Measurements from ENCODE around the gene ACTL9.
"Not testable (repeated sequence)": the region's sequence is repeated elsewhere in the genome, so short reads cannot be mapped to it uniquely, and the experiment has no call there.

ACTL9 gene

DNA sequence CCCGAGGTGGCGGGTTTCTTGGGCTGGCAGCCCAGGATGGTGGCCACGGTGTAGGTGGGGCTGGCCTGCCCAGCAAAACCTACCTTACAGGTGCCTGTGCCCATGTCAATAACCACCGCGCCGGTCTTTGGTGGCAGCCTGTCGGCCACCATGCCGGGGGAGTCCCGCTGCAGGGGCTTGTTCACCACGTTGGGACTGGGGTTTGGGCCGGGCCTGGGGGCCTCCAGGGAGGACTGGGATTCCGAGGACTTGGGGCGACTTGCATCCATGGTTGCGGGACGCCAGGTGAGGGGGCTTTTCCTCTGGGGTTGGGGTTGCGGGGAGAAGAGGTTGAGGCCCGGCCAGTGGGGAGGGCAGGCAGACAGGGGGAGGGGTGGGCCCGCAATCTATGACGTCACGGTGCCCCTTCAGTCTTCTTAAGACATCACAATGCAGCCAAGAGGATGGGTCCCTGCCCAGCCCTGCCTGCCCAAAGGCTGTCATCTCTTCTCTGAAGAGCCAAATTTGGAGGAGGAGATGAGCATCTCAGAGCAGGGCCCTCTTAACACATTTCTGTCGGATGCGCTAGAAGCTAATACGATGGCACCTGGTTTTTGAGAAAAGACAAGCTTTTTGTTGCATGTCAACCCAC lies at the start of gene ACTL9:
Gene ACTL9 (minus strand): TSS at position 363 of the 631 bp plus-strand sequence. CDS start 94 bp downstream, at position 269.
- DNase-seq (ENCODE audit: low read depth) = no peak

DNA sequence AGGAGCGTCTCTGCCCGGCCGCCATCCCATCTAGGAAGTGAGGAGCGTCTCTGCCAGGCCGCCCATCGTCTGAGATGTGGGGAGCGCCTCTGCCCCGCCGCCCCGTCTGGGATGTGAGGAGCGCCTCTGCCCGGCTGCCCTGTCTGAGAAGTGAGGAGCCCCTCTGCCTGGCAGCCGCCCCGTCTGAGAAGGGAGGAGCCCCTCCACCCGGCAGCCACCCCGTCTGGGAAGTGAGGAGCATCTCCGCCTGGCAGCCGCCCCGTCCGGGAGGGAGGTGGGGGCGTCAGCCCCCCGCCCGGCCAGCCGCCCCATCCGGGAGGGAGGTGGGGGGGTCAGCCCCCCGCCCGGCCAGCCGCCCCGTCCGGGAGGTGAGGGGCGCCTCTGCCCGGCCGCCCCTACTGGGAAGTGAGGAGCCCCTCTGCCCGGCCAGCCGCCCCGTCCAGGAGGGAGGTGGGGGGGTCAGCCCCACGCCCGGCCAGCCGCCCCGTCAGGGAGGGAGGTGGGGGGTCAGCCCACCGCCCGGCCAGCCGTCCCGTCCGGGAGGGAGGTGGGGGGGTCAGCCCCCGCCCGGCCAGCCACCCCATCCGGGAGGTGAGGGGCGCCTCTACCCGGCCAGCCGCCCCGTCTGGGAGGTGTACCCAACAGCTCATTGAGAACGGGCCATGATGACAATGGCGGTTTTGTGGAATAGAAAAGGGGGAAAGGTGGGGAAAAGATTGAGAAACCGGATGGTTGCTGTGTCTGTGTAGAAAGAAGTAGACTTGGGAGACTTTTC lies 40.9 kb upstream of the ACTL9 start:
- not testable (repeated sequence) for DNase-seq (ENCODE audit: low read depth)

GRCh38 chr19:8738377-8738776 lies 39.8 kb upstream of the ACTL9 start:
- DNase-seq (ENCODE audit: low read depth) = no peak

GRCh38 chr19:8731428-8732169 lies 33.0 kb upstream of the ACTL9 start:
- DNase-seq (ENCODE audit: low read depth) = no peak

- no peak for DNase-seq (ENCODE audit: low read depth)
Measured at GRCh38 chr19:8724276-8724675, 25.7 kb upstream of the ACTL9 start.

GRCh38 chr19:8722032-8722431 lies 23.4 kb upstream of the ACTL9 start:
- DNase-seq (ENCODE audit: low read depth) = no peak

GRCh38 chr19:8721334-8721733 lies 22.7 kb upstream of the ACTL9 start, which contains the start of gene OR2Z1:
OR2Z1 (plus strand) TSS chr19:8721634; CDS start chr19:8731029, 9,395 bp downstream.
- no peak for DNase-seq (ENCODE audit: low read depth)

DNA sequence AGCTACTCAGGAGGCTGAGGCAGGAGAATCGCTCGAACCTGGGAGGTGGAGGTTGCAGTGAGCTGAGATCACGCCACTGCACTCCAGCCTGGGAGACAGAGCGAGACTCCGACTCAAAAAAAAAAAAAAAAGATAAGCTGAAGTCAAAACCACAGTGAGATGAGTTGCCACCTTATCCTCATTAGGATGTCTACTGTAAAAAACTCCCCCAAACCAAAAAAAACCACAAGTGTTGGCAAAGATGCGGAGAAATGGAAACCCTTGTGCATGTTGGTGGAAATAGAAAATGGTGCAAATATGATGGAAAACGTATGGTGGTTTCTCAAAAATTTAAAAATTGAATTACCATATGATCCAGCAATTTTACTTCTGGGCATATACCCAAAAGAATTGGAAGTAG lies 11.7 kb upstream of the ACTL9 start:
- not testable (repeated sequence) for DNase-seq (ENCODE audit: low read depth)

- DNase-seq (ENCODE audit: low read depth) = no peak
Measured at GRCh38 chr19:8705742-8706141, 7.1 kb upstream of the ACTL9 start.

DNA sequence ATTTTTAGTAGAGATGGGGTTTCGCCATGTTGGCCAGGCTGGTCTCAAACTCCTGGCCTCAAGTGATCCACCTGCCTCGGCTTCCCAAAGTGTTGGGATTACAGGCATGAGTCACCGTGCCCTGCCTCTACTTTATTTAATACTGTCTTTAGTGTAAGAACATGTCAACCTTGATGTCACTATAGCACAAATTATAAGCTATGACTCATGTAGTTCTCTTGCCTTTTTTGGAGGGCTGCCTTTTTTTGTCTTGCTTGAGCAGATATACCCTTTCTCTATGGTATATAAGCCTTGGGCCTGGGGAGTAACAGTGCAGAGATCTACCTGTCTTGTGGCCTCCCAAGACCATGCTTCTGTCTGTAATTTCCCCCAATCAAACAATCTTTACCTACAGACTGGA lies 6.7 kb upstream of the ACTL9 start:
- DNase-seq (ENCODE audit: low read depth) = not testable (repeated sequence)

DNA sequence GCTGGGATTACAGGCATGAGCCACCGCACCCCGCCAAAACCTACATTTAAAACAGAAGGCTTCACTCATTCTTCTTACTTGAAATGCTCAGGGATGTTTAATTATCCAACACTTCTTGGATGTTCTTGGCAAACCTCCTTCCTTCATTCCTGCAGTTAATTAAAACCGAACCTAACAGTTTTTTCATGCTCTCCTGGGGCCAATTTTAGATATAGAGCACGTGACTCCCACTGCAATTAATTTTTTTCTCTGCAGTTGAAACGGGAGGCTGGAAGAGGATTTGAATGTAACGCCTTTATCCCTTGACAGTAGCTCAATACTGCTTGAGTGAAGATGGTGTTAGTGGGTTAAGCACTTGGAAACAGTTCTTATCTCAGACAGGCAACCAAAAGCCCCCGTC lies 4.6 kb upstream of the ACTL9 start:
- DNase-seq (ENCODE audit: low read depth) = no peak

- DNase-seq (ENCODE audit: low read depth) = no peak
Measured at GRCh38 chr19:8702350-8702749, 3.8 kb upstream of the ACTL9 start.

DNA sequence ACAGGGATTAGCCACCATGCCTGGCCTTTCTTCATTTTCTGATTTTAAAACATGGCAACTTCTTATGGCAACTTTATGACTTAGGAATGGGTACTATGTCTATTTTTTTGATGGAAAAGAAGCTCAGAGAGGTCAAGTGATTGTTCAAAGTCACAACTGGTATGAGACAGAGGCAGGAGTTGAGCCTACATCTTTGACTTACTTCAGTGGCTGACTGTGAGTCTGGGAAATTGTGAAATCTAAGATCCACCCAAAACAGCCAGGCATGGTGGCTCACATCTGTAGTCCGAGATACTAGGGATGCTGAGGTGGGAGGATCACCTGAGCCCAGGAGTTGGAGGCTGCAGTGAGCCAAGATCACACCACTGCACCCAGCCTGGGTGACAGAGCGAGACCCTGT lies 2.4 kb upstream of the ACTL9 start:
- no peak for DNase-seq (ENCODE audit: low read depth)

DNA sequence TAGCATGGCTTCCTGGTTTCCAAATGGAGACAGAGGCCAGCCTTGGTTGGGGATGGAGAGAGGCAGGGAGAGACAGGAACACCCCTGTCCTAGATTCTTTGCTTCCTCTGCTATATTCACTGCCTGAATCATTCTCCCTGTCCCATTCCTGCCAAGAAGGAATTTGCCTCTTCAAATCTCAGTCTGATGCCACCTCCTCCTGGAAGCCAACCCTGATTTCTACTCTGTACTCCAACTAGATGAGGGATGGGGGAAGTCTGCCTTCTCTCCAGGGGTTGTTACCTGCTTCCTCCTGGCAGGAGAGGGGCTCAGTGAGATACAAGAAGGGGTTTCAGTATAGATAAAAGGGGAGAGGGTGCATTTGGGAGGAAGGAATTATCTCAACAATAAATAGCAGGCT lies 1.3 kb upstream of the ACTL9 start:
- no peak for DNase-seq (ENCODE audit: low read depth)

- DNase-seq (ENCODE audit: low read depth) = no peak
Measured at GRCh38 chr19:8697671-8698432, 743 bp downstream of the ACTL9 start.

GRCh38 chr19:8696993-8697392 lies 1.6 kb downstream of the ACTL9 start:
- DNase-seq (ENCODE audit: low read depth) = no peak

DNA sequence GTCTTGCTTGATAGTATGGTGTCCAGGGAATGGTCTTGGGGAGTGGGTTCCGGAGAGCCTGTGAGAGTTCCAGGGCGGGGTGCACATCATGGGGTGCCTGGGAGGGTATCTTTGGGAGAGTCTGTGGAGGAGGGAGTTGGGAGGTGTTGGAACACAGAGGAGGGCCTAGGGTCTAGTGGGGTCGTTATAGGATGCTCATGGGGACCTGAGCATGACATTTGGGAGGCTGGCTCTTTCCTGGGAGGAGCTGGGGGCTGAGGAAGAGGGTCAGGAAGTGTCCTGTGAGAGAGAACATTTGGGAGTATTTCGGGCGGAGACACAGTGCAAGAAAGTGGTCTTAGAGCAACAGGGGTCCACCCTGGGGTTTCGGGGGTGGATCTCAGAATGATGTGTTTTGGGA lies 2.7 kb downstream of the ACTL9 start:
- DNase-seq (ENCODE audit: low read depth) = no peak

DNA sequence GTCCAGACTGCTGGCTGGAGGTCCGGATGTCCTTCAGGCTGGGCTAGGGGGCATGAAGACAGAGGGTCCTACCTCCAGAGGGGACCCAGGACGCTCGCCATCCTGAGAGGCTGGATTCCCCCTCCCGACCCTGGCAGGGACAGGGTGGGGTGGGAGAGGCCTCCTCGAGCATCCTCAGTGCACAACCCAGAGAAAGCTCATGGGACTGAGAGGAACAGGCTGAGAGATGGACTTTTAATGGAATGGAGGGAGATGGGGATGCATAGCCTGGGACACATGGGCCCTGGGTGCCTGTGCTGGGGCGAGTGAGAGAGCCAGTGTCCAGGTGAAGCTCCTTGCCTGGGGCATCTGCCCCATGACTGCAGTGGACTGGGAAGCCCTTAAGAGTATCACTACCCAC lies 3.1 kb downstream of the ACTL9 start:
- no peak for DNase-seq (ENCODE audit: low read depth)

- no peak for DNase-seq (ENCODE audit: low read depth)
Measured at GRCh38 chr19:8690753-8691539, 7.6 kb downstream of the ACTL9 start.

- no peak for DNase-seq (ENCODE audit: low read depth)
Measured at GRCh38 chr19:8688930-8689329, 9.7 kb downstream of the ACTL9 start.

- DNase-seq (ENCODE audit: low read depth) = no peak
Measured at GRCh38 chr19:8686549-8686948, 12.0 kb downstream of the ACTL9 start.
